Upper lobe of right lung (tissue), 1 donor: Measurements from ENCODE around the gene FAM204A. TPM values are rescaled to one million over a fixed set of nuclear protein-coding genes. Genes with fewer than 3 reads are reported as not detected.

Experiments
- ATAC-seq: fragments of 200-7000 bp; cut with Tn5 transposase; one replicate; pipeline ENCODE4 v1.9.1; 2020; ENCODE audit warnings: mild to moderate bottlenecking, moderate library complexity
- DNase-seq: peaks from one replicate; pipeline ENCODE4 v3.0.0-alpha.2; 2020
- H3K27ac ChIP-seq: fragments of 200-600 bp; one replicate; pipeline ENCODE4 v1.8.0; 2022
- H3K27me3 ChIP-seq: fragments of 200-600 bp; one replicate; pipeline ENCODE4 v1.8.0; 2022; ENCODE audit warnings: mild to moderate bottlenecking
- H3K36me3 ChIP-seq: fragments of 200-600 bp; one replicate; pipeline ENCODE4 v1.8.0; 2022
- H3K4me1 ChIP-seq: fragments of 200-600 bp; one replicate; pipeline ENCODE4 v1.8.0; 2022
- H3K4me3 ChIP-seq: fragments of 200-600 bp; one replicate; pipeline ENCODE4 v1.8.0; 2022; ENCODE audit warnings: mild to moderate bottlenecking
- H3K9me3 ChIP-seq: fragments of 200-600 bp; one replicate; pipeline ENCODE4 v1.8.0; 2022
- CTCF ChIP-seq: fragments of 200-600 bp; IDR thresholded peaks from one replicate; pipeline ENCODE4 v1.8.0; 2022; ENCODE audit warnings: antibody characterized with exemption
- intact Hi-C: fragments of 100-400 bp; cut with DNase I; formaldehyde crosslinking; loops from one replicate; pipeline ENCODE4 v1.11.0; 2022
- total RNA-seq: library from RNA; stranded (reverse); fragmentation: NEBNext Ultra II Directional; extraction: Animal tissue kit (Norgen Biotek cat#: 25700); gene quantifications from one replicate; pipeline ENCODE4 v1.2.1, GENCODE V29; 2021
- donor health status: DM: no; HTN: yes; CAD: no; lungs with severe emphysema.

FAM204A gene
- total RNA-seq, 1 donor from 2014 or later: 51.0 TPM

GRCh38 chr10:118370499-118370898 lies 28.4 kb upstream of the FAM204A start:
- ATAC-seq: no peak
- no peak for TF ChIP-seq CTCF
- Histone ChIP-seq H3K4me3 (no peak overlapping the region), H3K27ac (no peak overlapping the region), H3K4me1 (no peaks in the 10 kb centered on the region), H3K36me3 (no peaks in the 10 kb centered on the region), H3K9me3 (peaks cover 8% of the 10 kb centered on the region), H3K27me3 (no peaks in the 10 kb centered on the region)
- DNase-seq: no peak
- intact Hi-C loops: no loop called here

- DNase-seq (peak; percentile 66), ATAC-seq (peak; percentile 82)
- no peaks in the 10 kb centered on the region for H3K4me1 ChIP-seq
These were observed 27.6 kb upstream of the FAM204A start for GRCh38 chr10:118369641-118370205.

GRCh38 chr10:118365702-118366101 lies 23.6 kb upstream of the FAM204A start:
- Histone ChIP-seq H3K9me3 (peaks cover 11% of the 10 kb centered on the region), H3K27ac (no peak overlapping the region), H3K27me3 (no peaks in the 10 kb centered on the region), H3K4me3 (no peak overlapping the region), H3K4me1 (no peaks in the 10 kb centered on the region), H3K36me3 (no peaks in the 10 kb centered on the region)
- ATAC-seq (no peak), DNase-seq (no peak)
- no peak for TF ChIP-seq CTCF
- intact Hi-C loops: no loop called here

More at GRCh38 chr10:118369641-118370205, 27.6 kb upstream of the FAM204A start:
- peaks cover 11% of the 10 kb centered on the region for H3K9me3 ChIP-seq
- no peak overlapping the region for H3K4me3 ChIP-seq
- H3K27me3 ChIP-seq: no peaks in the 10 kb centered on the region
- TF ChIP-seq CTCF: no peak
- H3K36me3 ChIP-seq: no peaks in the 10 kb centered on the region
- H3K27ac ChIP-seq: no peak overlapping the region
- intact Hi-C loops: no loop called here

GRCh38 chr10:118362103-118362502 lies 20.0 kb upstream of the FAM204A start:
- Histone ChIP-seq H3K27ac (no peak overlapping the region), H3K9me3 (peaks cover 11% of the 10 kb centered on the region), H3K4me3 (no peak overlapping the region), H3K36me3 (no peaks in the 10 kb centered on the region), H3K4me1 (no peaks in the 10 kb centered on the region), H3K27me3 (no peaks in the 10 kb centered on the region)
- intact Hi-C loops: no loop called here
- DNase-seq (no peak), ATAC-seq (no peak)
- TF ChIP-seq CTCF: no peak

GRCh38 chr10:118358327-118358726 lies 16.2 kb upstream of the FAM204A start:
- no peak overlapping the region for H3K4me3 ChIP-seq
- DNase-seq (no peak), ATAC-seq (no peak)
- no peaks in the 10 kb centered on the region for H3K27me3 ChIP-seq
- no peaks in the 10 kb centered on the region for H3K4me1 ChIP-seq
- intact Hi-C loops: no loop called here
- H3K36me3 ChIP-seq: no peaks in the 10 kb centered on the region
- TF ChIP-seq CTCF: no peak
- no peaks in the 10 kb centered on the region for H3K9me3 ChIP-seq
- no peak overlapping the region for H3K27ac ChIP-seq

- no peak for TF ChIP-seq CTCF
- DNase-seq (no peak), ATAC-seq (no peak)
- no peaks in the 10 kb centered on the region for H3K4me1 ChIP-seq
- H3K36me3 ChIP-seq: no peaks in the 10 kb centered on the region
- H3K9me3 ChIP-seq: no peaks in the 10 kb centered on the region
- intact Hi-C loops: no loop called here
- no peaks in the 10 kb centered on the region for H3K27me3 ChIP-seq
- H3K27ac ChIP-seq: no peak overlapping the region
- no peak overlapping the region for H3K4me3 ChIP-seq
These were observed 15.7 kb upstream of the FAM204A start for GRCh38 chr10:118357841-118358240.
